Stimulated activated naive CD4-positive, alpha-beta T cell (primary cell): ENCODE data around the gene SPATA13.
"Not testable (repeated sequence)": the region's sequence is repeated elsewhere in the genome, so short reads cannot be mapped to it uniquely, and the experiment has no call there.

Experiments used
- DNase-seq, 6 experiments: peaks; one replicate each; lab custom pipeline; 2025; lab: John Stamatoyannopoulos, UW

The SPATA13 gene

DNA sequence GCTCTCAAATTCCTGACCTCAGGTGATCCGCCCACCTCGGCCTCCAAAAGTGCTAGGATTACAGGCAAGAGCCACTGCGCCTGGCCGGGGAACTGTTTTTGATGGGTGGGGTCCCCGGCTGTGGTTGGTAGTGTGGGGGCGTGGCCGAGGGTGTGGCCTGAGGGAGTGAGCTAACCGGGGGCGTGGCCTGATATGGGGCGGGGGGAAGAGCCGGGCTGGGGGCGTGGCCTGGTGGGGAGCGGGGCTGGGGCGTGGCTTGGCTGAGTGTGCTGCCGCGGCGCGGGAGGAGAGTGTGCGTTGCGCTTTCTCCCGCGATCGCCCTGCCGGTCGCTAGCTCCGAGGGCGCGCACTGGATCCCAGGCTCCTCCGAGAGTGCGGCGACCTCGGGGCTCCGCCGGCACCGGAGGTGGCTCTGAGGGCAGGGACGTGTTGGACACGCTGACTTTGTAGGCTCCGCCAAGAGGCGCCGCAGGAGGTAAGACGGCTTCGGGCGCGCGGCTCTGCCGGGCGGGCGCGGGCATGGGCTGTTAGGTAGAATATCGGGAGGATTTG, at the start of gene SPATA13:
Gene SPATA13 (plus strand): TSS at position 263 of the 552 bp plus-strand sequence. CDS start 62,210 bp downstream, outside the sequence.
- DNase-seq, result peak; percentile 87 to 96 (median 94)

DNA sequence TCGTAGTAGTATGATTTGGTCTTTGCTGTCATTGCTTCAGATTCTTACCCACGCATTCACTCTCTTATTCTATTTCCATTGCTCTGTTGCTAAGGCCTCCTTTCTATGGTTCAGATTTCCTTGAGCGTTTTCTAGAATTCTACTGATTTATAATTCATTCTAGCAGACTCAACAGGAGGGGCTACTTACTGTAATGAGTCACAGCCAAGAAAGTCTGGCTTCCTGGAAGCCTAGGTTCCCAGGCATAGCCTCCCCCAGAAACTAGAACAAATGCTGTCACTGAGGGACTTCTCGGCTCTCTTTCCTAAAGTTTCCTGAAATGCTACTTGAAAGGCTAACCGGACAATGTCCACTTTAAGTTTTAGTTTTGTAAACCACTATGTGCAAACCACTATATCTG, 47.7 kb upstream of the SPATA13 start:
- DNase-seq, result no peak

DNA sequence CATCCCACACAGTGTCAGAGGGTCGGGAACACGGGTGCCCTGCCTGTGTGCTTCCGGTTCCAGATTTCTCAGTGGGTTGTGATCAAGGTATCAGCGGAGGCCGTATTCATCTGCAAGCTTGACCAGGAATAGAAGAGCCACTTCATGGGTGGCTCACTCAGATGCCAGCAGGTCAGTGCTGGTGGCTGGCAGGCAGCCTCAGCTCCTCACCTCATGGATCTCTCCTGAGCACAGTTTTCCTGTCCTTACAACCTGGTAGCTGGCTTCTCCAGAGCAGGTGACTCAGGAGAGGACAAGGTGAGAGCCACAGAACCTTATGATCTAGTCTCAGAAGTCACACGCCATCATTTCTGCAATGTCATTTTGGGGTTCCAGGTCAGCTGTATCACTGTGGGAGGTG, 44.8 kb upstream of the SPATA13 start:
- no peak for DNase-seq

DNA sequence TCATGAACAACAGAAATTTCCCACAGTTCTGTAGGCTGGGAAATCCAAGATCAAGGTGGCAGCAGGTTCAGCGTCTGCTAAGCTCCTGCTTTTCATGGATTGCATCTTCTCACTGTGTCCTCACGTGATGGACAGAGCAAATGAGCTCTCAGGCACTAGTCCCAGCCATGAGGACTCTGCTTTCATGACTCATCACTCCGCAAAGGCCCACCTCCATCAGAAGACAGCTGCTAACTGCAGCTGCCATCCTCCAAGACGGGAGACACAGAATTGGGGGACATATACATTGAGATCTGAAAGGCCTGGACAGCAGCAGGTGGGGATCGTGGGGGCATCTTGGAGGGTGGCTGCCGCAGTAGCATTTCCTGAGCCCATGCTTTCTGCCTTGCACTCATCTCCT, 44.4 kb upstream of the SPATA13 start:
- no peak for DNase-seq

DNA sequence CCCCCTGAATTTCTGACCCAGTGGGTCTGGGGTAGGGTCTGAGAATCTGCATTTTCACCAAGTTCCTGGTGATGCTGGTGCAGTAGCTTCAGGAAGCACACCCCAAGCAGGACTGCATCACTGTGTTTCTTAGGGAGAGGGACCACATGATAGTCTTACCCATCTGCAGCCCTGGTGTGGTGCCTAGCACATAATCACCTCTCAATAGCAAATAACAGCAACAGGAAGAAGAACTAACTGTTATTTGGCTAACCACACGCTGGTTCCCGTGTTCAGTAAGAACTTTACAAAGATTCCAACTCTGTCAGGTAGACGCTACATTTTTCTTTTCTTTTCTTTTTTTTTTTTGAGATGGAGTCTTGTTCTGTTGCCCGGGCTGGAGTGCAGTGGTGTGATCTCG, 41.9 kb upstream of the SPATA13 start:
- no peak for DNase-seq

DNA sequence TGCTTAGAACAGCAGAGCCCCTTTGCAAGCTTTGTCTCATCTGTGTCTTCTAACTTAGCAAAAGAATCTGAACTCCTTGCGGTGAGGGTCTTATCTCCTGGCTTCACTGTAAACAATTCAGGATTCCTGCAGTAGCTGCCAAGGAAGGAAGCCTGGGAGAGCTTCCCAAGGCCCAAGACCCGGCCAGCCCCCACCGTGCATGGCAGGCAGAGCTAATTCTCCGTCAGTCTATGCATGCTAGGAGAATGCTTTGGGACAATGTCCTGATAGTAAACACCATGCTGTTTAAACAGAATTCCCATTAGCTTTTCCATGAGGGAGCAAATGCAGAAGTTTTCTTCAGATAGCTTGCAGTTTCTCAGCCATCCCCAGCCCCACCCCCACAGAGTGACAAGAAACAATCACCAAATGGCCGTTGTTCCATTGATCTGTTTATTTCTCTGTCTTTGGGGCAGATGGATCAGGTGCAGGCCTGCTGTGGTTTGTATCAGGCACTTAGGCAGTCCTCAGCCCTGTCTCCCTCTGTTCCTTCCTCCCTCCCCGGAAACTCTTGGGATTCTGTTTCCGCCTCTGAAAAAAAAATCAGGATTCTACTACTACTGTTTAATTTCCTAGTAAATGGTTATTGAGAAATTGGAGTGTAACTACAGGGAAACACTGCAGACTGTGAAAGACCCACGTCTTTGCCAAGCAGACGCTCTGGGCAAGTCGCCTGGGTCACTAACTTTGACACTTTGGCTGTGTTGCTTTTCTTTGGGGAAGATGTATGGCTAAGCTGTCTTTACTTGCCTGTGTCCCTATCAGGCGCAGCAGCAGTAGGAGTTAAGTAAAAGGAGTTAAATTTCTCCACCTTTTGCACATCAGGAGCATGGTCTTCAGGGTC, 40.7 kb upstream of the SPATA13 start:
- no peak for DNase-seq

DNA sequence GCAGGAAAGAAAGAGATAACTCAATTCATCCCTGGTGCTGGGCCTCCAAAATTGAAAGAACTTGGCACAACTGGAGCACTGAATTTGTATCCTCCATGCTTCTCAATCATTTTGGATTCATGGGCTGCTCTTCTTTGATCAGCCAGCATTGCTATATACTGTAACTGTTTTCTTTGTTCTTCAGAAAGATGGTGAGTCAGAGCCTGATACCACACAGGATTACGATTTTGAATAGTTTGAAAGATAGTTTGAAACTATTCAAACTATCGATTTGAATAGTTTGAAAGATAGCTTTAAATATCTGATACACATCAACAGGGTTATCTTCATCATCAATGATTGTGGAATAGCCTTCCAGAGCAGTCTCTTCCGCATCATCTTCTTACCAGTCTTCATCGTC, 38.5 kb upstream of the SPATA13 start:
- DNase-seq, result not testable (repeated sequence)

DNA sequence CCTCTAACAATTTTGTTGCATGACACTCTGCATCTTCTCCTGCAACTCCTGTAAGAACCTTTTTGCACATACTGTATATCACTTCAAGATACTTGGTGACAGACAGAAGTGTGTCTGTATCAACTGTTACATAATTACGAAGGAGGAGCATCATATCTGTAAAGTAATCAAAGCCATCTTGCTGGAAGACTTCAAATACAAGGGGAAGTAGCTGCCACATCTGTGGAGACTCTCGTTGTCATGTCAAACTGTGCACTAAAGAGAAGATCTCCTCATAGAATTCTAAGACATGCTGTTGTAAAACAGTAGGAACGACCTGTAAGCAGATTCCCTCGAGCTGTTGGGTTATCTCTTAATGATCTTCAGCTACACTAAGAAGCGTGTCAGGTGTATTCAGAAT, 38.0 kb upstream of the SPATA13 start:
- DNase-seq, result peak in 2 of 6 experiments; percentile 3 to 9

DNA sequence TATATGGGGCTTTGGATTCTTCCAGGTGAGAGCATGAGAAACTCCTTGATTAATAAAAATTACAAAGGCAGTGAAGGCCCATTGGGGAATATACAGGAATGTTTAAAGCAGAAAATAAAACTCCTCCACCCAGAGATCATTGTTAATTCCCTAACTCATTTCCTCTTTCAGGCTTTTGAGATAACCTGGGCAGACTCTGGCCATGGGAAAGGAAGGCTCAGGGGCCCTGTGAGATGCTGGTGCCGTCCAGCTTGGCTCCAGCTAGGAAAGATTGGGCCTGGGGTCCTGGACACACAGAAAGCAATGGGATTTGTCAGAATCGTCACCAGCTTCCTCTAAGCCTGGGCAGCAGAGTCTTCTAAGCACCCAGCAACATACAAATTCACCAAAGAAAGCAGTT, 36.8 kb upstream of the SPATA13 start:
- DNase-seq, result no peak

DNA sequence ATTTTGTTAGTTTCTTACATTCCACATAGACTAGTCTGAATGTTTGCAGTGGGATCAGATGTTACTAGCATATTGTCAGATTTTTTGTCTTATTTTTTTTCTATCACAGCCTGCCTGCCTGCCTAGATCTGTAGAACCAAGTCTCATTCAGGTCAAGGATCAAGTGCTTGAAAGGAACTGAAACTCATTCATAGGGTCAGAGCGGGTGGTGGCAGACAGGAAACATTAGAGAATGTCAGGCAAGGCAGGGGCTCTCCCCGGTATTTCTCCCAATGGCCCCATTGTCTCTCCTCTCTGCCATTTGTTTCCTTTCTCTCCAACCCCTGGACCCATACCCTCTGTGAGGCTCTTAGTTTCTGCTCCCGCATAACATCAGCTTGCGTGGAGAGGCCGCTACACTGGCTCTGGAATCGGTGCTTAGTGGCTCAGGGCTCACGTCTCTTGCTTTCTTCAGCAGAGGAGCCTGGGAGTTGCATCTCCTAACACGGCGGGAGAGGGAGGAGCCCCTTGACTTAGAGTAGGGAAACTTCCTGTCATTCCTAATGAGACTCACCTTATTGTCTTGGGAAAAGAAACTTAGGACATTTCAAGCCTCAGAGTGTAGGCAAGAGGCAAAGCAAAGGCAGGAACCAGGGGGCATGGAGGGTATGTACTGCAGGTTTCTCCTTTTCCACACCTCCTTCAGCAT, 35.6 kb upstream of the SPATA13 start:
- no peak for DNase-seq

DNA sequence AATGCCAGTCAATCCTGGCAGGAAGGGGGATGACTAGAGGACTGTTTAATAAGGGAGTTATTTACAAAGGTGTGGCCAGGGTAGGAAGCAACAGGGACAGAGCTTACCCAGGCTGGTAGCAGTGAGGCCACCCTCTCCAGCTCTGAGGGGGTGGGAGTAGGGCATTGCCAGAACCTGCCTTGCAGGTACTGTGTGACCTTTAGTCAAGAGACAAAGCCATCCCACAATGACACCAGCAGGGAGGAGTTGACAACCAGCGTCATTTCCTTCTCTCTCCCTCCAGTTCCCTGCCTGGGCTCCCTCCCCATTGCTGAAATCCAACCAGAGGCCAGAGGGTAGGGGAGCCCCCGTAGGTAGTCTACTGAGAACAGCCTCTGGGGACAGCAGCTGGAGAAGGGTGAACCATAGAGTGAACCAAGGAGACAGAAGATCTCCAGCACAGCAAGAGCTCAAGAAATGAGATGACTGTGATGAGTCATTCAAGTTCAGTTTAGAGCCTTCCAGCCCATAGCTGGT, 33.3 kb upstream of the SPATA13 start:
- no peak for DNase-seq

DNA sequence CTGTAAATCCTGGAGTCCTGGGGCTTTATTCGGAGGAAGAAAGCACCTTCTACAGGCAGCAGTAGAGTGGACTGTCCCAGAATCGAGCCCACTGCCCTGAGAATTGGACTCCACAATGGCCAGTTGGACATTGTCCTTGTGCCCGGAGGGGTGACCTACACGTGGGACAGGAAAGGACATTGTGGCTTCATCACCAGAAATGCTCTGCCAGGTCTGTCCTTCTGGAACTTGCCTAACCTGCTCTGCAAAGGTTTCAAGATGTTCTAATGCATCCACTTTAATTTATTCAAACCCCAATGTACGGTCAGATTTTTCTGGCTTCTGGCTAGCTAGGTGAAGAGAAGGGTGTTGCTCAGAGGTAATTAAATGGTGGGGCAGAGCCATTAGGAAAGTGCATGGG, 32.4 kb upstream of the SPATA13 start:
- DNase-seq, result no peak

DNA sequence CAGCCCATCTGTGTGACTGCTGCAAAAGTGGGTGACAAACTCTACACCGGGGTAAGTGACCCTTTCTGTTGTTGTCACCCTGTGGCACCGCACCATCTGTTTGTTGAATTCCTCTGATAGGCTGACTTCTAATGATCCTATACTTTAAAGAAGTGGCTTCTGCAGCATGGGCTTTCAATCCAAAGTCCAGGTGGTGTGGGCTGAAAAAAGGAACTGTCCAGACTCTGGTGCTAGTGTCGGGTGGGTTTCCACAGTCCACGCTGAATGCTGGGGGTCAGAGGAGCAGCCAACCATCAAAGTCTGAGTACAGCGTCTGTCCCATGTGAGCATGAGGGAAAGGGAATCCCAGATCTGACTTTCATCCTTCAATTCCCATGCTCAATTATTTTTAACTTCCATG, 31.6 kb upstream of the SPATA13 start:
- DNase-seq, result no peak

DNA sequence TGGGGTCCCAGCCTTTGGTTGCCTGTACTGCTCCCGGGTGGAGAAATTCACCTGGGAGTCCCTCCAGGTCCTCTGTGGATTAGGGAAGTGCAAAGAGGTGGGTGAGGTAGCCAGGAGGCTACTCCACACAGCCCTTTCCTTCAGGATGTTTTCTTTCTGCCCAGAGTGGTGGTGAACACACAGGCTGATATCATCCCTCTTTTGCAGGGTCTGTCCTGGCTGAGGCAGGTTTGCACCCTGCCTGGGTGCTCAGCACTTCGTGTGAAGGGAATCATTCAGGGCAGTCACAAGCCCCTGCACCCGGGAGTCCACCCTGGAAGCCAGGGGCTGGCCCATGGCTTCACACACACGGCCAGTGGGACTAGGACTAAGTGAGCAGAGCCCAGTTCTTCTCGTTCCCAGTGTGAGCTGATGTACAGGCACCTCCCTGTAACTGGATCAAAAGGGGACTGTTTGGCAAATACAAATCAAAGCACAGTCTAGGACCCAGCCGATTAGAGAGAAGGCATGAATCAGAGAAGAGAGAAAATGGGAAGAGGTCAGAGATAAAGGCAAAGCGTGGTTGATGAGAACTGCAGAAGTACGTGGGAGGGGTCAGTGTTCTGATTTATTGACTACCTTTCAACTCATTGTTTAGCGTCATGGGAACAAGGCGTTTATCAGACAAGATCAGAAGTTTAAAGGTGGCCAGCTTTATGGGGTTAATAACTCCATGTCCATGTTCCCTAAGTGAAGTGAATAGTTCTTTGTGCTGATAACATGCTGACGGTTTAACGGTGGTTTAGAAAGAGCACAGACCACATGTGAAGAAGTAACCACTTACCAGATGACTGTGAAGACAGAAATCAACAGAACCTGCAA, 30.4 kb upstream of the SPATA13 start:
- DNase-seq, result no peak

DNA sequence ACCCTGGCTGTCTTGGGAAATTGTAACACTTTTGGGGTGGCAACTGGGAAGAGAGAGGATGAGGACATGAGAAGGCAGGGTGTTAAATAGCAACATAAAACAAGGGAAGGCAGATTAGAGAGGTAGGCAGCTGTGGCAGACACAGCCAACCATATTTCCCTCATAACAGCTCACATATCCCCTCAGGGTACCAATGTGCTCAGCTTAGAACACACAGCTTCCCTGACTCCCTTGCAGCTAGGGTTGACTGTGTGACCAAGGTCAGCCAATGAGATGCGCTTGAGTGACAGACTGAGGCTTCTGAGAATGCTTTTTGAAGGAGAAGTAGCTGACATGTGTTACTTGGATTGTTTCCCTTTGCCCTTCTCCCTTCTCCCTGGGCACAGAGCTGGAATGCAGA, 28.8 kb upstream of the SPATA13 start:
- DNase-seq, result no peak

DNA sequence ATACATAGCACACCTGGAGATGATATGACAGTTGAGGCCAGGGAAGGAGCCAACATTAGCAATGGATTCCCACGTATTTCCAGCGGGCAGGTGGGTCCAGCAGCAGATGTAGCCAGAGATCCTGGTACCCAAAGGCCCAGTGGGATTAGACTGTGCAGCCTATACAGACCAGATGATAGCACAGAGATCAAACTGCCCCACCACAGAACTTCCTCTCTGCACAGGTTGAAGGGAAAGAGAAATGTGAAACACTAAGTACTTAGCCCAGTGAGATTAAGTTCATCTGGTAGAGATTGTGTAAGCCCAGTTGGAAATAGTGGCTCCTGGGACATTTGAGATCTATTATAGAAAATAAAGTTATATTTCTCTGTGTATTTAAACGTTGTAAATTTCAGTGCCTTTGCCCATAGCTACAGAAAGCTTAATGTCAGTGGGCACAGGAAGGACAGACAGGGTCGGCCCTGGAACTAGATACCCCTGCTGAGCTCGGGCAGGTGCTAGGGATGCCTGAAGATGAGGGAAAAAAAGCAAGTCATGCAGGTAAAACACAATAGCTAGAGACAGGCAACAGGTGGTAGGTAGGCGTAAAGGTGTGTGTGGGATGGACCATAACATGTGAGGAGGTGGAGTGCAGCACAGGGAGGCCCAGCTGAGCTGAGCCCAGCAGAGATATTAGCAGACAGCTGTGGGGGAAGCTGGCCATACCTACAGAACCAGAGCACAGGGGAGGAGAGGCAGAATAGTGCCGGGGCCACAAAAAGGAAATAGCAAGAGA, 27.3 kb upstream of the SPATA13 start:
- no peak for DNase-seq

DNA sequence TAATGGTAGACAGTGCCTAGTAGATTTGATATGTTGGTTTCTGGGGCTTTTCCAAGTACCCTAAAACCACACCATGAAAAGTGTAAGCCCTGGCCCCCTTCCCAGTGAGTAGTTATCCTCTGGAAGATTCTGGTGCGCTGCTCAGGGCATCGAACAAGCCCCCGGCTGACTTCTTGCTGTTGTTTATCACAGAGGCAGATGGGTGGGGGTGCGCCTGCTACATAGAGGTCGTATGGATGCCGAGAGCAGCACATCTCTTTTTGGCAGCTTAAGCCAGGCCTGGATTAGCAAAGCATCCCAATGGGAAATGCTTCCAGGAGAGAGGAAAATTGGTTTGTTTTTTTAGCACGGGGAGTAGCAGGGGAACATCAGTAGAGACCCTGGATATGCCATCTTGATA, 26.3 kb upstream of the SPATA13 start:
- DNase-seq, result no peak

DNA sequence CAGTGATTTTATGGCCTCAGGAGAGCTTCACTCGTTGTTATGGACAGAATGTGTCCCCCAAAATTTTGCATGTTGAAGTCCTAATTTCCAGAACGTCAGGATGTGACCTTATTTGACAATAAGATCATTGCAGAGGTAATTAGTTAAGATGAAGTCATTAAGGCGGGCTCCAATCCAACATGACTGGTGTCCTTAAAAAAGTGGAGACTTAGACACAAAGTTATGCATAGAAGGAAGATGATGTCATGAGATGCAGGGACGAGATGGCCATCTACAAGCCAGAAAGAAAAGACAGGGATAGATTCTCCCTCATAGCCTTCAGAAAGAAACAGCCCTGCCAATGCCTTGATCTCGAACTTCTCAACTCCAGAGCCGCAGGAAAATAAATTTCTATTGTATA, 25.8 kb upstream of the SPATA13 start:
- no peak for DNase-seq

DNA sequence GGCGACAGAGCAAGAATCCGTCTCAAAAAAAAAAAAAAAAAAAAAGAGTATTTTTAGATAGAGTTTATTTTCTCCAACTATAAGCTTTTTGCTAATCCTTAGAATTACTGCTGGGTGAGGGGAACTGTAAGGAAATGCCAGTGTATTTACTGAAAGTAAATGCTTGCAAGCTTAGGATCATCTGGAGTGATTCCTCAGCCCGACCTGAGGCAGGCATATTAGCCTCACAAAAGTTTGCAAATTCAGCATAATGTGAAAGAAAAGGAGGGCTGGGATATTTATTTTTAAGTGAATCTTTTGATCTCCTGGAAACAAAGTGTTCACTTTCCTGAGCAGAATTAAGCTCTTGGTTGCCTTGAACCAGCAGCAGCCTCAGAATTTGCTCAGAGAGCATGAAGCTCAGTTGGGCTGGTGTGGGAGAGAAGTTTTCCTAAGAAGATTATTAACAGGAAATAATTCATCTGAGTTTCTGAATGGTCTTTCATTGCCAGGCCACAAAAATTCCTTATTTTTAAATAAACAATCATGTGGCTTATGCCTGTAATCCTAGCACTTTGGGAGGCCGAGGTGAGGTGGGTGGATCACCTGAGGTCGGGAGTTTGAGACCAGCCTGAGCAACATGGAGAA, 24.7 kb upstream of the SPATA13 start:
- DNase-seq, result no peak

DNA sequence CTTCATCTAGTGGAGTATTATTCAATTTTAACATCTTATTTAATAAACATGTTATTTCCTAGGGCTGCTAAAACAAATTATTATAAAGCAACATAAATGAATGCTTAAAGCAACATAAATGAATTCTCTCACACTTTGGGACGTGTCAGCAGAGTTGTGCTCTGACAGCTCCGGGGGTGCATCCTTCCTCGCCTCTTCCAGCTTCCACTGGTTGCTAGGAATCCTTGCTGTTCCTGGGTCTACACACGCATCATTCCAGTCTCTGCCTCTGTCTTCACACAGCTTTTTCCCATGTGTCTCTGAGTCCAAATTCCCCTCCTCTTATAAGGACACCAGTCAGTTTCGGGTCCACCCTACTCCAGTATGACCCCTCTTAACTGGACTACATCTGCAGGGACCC, 21.6 kb upstream of the SPATA13 start:
- no peak for DNase-seq
